A549 (cell line): ENCODE data around the gene SNCB. TPM values are rescaled to one million over a fixed set of nuclear protein-coding genes. Genes with fewer than 3 reads are reported as not detected.

ENCODE experiments used
- ATAC-seq, 2 experiments: fragments of 200-7000 bp in 1 of 2; fragments of >200 bp in 1 of 2; cut with Nextera tagmentation in 1 of 2; cut with Tn5 transposase in 1 of 2; 3 replicates each; pipeline versions ENCODE4 v1.8.0 to v1.9.1; 2018 to 2020; ENCODE audit warnings: mild to moderate bottlenecking in 1 of 2, moderate library complexity in 1 of 2
- CTCF ChIA-PET: fragments of 300-600 bp; sonication (Branson Sonifier 250); formaldehyde crosslinking; extraction: SDS; loops from one replicate; lab custom pipeline; 2021; ENCODE audit warnings: antibody characterized with exemption, inconsistent platforms; lab: Yijun Ruan, JAX
- POLR2A ChIA-PET: fragments of 350-600 bp; formaldehyde crosslinking; extraction: SDS; loops from one replicate; lab custom pipeline; 2021; ENCODE audit warnings: antibody characterized with exemption, inconsistent platforms; lab: Yijun Ruan, JAX
- DNase-seq, 2 experiments: peaks; one replicate each; pipeline versions ENCODE4 v3.0.0 to v3.0.0-alpha.2; 2011 to 2016; ENCODE audit warnings: low read depth in 1 of 2, low spot score in 1 of 2
- FAIRE-seq: peaks from 2 replicates; lab custom pipeline; 2011; peaks lifted over from hg19 to GRCh38; lab: Jason Lieb, UNC
- H3K27ac ChIP-seq, 2 experiments: fragments of >200 bp; sonication (Bioruptor Twin); formaldehyde crosslinking; 3 replicates each; pipeline ENCODE4 v1.5.1; 2016 to 2017
- H3K4me1 ChIP-seq: fragments of >200 bp; sonication (Bioruptor Twin); formaldehyde crosslinking; 3 replicates; pipeline ENCODE4 v1.6.1; 2016
- H3K4me2 ChIP-seq: fragments of >200 bp; sonication (Bioruptor Twin); formaldehyde crosslinking; 3 replicates; pipeline ENCODE4 v1.6.1; 2016
- H3K4me3 ChIP-seq: fragments of >200 bp; sonication (Bioruptor Twin); formaldehyde crosslinking; 3 replicates; pipeline ENCODE4 v1.5.1; 2016
- H3K9me3 ChIP-seq: fragments of >200 bp; sonication (Bioruptor Twin); formaldehyde crosslinking; 3 replicates; pipeline ENCODE4 v1.6.1; 2016
- BHLHE40 ChIP-seq: IDR thresholded peaks from 2 replicates; pipeline ENCODE4 v1.6.1; 2012; ENCODE audit warnings: low read depth, low read length, inconsistent platforms
- CEBPB ChIP-seq, 2 experiments: fragments of >200 bp in 1 of 2; sonication (Bioruptor Twin) in 1 of 2; formaldehyde crosslinking in 1 of 2; IDR thresholded peaks; 2 replicates each; pipeline ENCODE4 v1.6.1; 2012 to 2016
- CHD4 ChIP-seq: fragments of 200-600 bp; sonication (generic); IDR thresholded peaks from 2 replicates; pipeline ENCODE4 v1.6.1; 2016; ENCODE audit warnings: antibody characterized with exemption, mild to moderate bottlenecking, borderline replicate concordance
- EP300 ChIP-seq, 2 experiments: fragments of >200 bp; sonication (Bioruptor Twin); formaldehyde crosslinking; IDR thresholded peaks; 2 replicates in 1 of 2; 3 replicates in 1 of 2; pipeline ENCODE4 v1.6.1; 2016 to 2017
- FOXS1 ChIP-seq: fragments of 250-450 bp; sonication (Bioruptor Pico); IDR thresholded peaks from 2 replicates; pipeline ENCODE4 v1.5.0; 2020; ENCODE audit warnings: mild to moderate bottlenecking, moderate library complexity
- HOXB13 ChIP-seq: fragments of 250-450 bp; sonication (Bioruptor Pico); IDR thresholded peaks from 2 replicates; pipeline ENCODE4 v1.5.0; 2020; ENCODE audit warnings: low read depth, mild to moderate bottlenecking, moderate library complexity
- KDM1A ChIP-seq: fragments of 200-600 bp; sonication (generic); IDR thresholded peaks from 2 replicates; pipeline ENCODE4 v1.6.1; 2016; ENCODE audit warnings: low read depth, mild to moderate bottlenecking
- MAFK ChIP-seq: fragments of 450-650 bp; IDR thresholded peaks from 2 replicates; pipeline ENCODE4 v1.6.1; 2014; ENCODE audit not compliant: partially characterized antibody
- NFE2L2 ChIP-seq: fragments of 150-350 bp; conservative IDR thresholded peaks from 2 replicates; pipeline ENCODE4 v1.6.1; 2014; ENCODE audit warnings: low read length
- NPAS2 ChIP-seq: fragments of 250-450 bp; sonication (Bioruptor Pico); IDR thresholded peaks from 2 replicates; pipeline ENCODE4 v1.8.0; 2022; ENCODE audit warnings: mild to moderate bottlenecking, moderate library complexity, borderline replicate concordance
- NR3C1 ChIP-seq: fragments of >200 bp; sonication (Bioruptor Twin); formaldehyde crosslinking; IDR thresholded peaks from 3 replicates; pipeline ENCODE4 v1.6.1; 2017
- PHF8 ChIP-seq: fragments of 200-600 bp; sonication (generic); IDR thresholded peaks from 2 replicates; pipeline ENCODE4 v1.6.1; 2016; ENCODE audit warnings: low read depth, mild to moderate bottlenecking, antibody characterized with exemption, moderate library complexity, borderline replicate concordance
- RAD21 ChIP-seq, 2 experiments: fragments of >200 bp in 1 of 2; sonication (Bioruptor Twin) in 1 of 2; formaldehyde crosslinking in 1 of 2; IDR thresholded peaks in 1 of 2; conservative IDR thresholded peaks in 1 of 2; 2 replicates in 1 of 2; 3 replicates in 1 of 2; pipeline ENCODE4 v1.6.1; 2012 to 2018; ENCODE audit warnings: inconsistent platforms in 1 of 2
- RARB ChIP-seq: fragments of 250-450 bp; sonication (Bioruptor Pico); IDR thresholded peaks from 2 replicates; pipeline ENCODE4 v1.8.0; 2021; ENCODE audit warnings: mild to moderate bottlenecking, moderate library complexity
- RCOR1 ChIP-seq: fragments of 150-350 bp; IDR thresholded peaks from 2 replicates; pipeline ENCODE4 v1.6.1; 2014; ENCODE audit warnings: antibody characterized with exemption, low read length, low read depth
- RFX5 ChIP-seq: fragments of 450-650 bp; IDR thresholded peaks from 2 replicates; pipeline ENCODE4 v1.7.1; 2014; ENCODE audit warnings: antibody characterized with exemption, mild to moderate bottlenecking, moderate library complexity
- SMC3 ChIP-seq: fragments of >200 bp; sonication (Bioruptor Twin); formaldehyde crosslinking; IDR thresholded peaks from 3 replicates; pipeline ENCODE4 v1.6.1; 2018; ENCODE audit warnings: inconsistent platforms
- TFCP2L1 ChIP-seq: fragments of 250-450 bp; sonication (Bioruptor Pico); IDR thresholded peaks from 2 replicates; pipeline ENCODE4 v1.5.0; 2021; ENCODE audit warnings: mild to moderate bottlenecking
- TP53 ChIP-seq: fragments of 250-450 bp; sonication (Bioruptor Pico); IDR thresholded peaks from 2 replicates; pipeline ENCODE4 v1.5.0; 2021; ENCODE audit warnings: mild to moderate bottlenecking, moderate library complexity
- WGBS: methylation state at CpG from one replicate; pipeline ENCODE4 v1.1.6; 2017; ENCODE audit errors: missing lambda C conversion rate; 5-methylcytosine and 5-hydroxymethylcytosine counted together
- polyA plus RNA-seq, 4 experiments: library from polyadenylated mRNA; depleted of rRNA in 3 of 4; stranded (reverse); fragments of >200 nt; fragmentation: RNase III in 1 of 4; extraction: RNeasy Plus Mini Kit Qiagen cat#74134 plus additional on column Dnase treatment in 1 of 4; gene quantifications; 2 replicates in 3 of 4; 3 replicates in 1 of 4; pipeline ENCODE4 v1.2.3, GENCODE V29; 2011 to 2017
- TF ChIP-seq, protein P1 (sequence below): IDR thresholded peaks from 2 replicates; pipeline ENCODE4 v1.6.1; 2012
- TF ChIP-seq, protein P2 (sequence below): fragments of >200 bp; sonication (Bioruptor Twin); formaldehyde crosslinking; IDR thresholded peaks from 3 replicates; pipeline ENCODE4 v1.6.1; 2016
- TF ChIP-seq, protein P3 (sequence below): fragments of >200 bp; sonication (Bioruptor Twin); formaldehyde crosslinking; IDR thresholded peaks from 3 replicates; pipeline ENCODE4 v1.5.1; 2016
- TF ChIP-seq, protein P4 (sequence below): IDR thresholded peaks from 2 replicates; pipeline ENCODE4 v1.6.1; 2012; ENCODE audit warnings: low read depth, borderline replicate concordance
- TF ChIP-seq, protein P5 (sequence below): fragments of 200-600 bp; sonication (generic); IDR thresholded peaks from 2 replicates; pipeline ENCODE4 v1.6.1; 2016; ENCODE audit warnings: antibody characterized with exemption, mild to moderate bottlenecking, moderate library complexity

SNCB gene
- polyA plus RNA-seq, 2 of the 4 experiments (the other 2 are of a cell fraction) = 0.37 to 0.74 TPM

DNA sequence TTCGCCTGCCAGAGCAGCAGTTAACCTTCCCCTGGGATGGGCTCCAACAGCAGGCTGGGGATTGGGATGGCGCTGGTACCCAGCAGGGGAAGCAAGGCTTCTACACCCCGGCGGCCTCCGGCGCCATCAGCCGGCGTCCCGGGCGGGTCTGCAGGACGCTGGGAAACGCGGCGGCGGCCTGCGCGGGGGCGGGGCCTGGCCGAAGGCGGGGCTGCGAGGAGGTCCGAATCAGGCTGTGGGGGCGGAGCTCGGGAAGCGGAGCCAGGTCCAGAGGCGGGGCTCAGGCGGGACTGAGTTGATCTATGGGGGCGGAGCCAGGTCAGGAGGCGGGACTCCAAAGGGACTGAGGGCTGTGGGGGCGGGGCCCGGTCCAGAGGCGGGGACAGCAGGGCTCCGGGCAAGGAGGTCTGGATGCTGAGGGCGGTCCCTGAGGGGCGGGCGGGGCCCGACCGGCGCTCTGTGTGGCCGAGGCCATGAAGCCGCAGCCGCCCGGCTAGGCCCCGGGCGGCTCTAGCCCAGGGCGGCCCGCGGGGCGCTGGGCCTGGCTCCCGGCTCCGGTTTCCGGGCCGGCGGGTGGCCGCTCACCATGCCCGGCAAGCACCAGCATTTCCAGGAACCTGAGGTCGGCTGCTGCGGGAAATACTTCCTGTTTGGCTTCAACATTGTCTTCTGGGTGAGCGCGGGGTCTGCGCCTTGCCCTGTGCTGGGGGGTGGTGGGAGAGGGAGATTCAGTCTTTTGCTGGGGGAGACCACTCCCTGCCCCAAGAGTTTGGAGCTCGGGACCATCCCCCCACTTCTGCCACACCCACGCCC lies 16.9 kb upstream of the SNCB start, which contains the start of gene TSPAN17 (continued):
- TF ChIP-seq RARB (CRISPR knock-in tag) (no peak), SMC3 (peak; percentile 56; the same call in 2 of the 3 replicates), CHD4 (no peak), RAD21 (conservative IDR thresholded peaks at IDR 0.05 in 1 of 2, IDR thresholded peaks at IDR 0.05 in 1 of 2) (peak; percentile 32 to 66)
- TF ChIP-seq, protein P1, sequence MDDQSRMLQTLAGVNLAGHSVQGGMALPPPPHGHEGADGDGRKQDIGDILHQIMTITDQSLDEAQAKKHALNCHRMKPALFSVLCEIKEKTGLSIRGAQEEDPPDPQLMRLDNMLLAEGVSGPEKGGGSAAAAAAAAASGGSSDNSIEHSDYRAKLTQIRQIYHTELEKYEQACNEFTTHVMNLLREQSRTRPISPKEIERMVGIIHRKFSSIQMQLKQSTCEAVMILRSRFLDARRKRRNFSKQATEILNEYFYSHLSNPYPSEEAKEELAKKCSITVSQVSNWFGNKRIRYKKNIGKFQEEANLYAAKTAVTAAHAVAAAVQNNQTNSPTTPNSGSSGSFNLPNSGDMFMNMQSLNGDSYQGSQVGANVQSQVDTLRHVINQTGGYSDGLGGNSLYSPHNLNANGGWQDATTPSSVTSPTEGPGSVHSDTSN = no peak
- TF ChIP-seq, protein P2, sequence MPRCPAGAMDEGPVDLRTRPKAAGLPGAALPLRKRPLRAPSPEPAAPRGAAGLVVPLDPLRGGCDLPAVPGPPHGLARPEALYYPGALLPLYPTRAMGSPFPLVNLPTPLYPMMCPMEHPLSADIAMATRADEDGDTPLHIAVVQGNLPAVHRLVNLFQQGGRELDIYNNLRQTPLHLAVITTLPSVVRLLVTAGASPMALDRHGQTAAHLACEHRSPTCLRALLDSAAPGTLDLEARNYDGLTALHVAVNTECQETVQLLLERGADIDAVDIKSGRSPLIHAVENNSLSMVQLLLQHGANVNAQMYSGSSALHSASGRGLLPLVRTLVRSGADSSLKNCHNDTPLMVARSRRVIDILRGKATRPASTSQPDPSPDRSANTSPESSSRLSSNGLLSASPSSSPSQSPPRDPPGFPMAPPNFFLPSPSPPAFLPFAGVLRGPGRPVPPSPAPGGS = peak; percentile 89; the same call in 2 of the 3 replicates
- TF ChIP-seq, protein P3, sequence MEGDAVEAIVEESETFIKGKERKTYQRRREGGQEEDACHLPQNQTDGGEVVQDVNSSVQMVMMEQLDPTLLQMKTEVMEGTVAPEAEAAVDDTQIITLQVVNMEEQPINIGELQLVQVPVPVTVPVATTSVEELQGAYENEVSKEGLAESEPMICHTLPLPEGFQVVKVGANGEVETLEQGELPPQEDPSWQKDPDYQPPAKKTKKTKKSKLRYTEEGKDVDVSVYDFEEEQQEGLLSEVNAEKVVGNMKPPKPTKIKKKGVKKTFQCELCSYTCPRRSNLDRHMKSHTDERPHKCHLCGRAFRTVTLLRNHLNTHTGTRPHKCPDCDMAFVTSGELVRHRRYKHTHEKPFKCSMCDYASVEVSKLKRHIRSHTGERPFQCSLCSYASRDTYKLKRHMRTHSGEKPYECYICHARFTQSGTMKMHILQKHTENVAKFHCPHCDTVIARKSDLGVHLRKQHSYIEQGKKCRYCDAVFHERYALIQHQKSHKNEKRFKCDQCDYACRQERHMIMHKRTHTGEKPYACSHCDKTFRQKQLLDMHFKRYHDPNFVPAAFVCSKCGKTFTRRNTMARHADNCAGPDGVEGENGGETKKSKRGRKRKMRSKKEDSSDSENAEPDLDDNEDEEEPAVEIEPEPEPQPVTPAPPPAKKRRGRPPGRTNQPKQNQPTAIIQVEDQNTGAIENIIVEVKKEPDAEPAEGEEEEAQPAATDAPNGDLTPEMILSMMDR = peak; percentile 30; the same call in 2 of the 3 replicates

DNA sequence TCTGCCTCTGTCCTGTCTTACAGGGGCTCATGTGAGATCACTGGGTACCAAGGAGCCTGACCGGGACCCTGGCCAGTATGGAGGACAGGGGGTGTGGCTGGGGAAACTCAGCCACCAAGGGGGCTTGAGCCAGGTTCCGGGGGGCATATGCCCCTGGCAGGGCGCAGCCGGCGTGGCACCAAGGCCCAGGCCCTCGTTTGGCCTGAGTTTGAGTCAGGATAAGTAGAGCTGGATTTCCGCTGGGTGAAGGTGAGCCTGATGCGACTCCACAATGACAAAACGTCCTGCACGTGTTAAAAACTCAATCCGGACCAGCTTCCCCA lies 16.3 kb upstream of the SNCB start:
- FAIRE-seq (no peak), ATAC-seq (peak; percentile 25 to 33), DNase-seq (no peak)
- 11% methylated on average over 11 of the region's 11 CpGs for WGBS
- Histone ChIP-seq H3K27ac (peak overlapping the region; percentile 83 to 88), H3K4me1 (peaks cover 14% of the 10 kb centered on the region), H3K9me3 (no peaks in the 10 kb centered on the region), H3K4me2 (peak overlapping the region; percentile 94), H3K4me3 (peak overlapping the region; percentile 48)
- CTCF ChIA-PET = interaction anchor here (0.6 to 6.8 kb wide), 17 partner anchors 11 to 406 kb away, joined by 3 to 68 read pairs (median 4); no protein-coding TSS in a partner anchor
- POLR2A ChIA-PET = interaction anchor here (0.6 to 2.5 kb wide), 13 partner anchors 10 to 199 kb away, joined by 3 to 24 read pairs (median 4); partner anchors contain the start of genes EIF4E1B, FAF2, RNF44 and SNCB
- TF ChIP-seq EP300 (IDR thresholded peaks at IDR 0.05) (no peak), BHLHE40 (no peak), TP53 (CRISPR knock-in tag) (no peak), TFCP2L1 (no peak), FOXS1 (CRISPR knock-in tag) (no peak), PHF8 (0 out of 2 replicates have a peak, but pooled peaks have one; percentile 86), RFX5 (no peak), HOXB13 (CRISPR knock-in tag) (no peak), MAFK (no peak), NPAS2 (peak; percentile 35; the same call in 1 of the 2 replicates)

DNA sequence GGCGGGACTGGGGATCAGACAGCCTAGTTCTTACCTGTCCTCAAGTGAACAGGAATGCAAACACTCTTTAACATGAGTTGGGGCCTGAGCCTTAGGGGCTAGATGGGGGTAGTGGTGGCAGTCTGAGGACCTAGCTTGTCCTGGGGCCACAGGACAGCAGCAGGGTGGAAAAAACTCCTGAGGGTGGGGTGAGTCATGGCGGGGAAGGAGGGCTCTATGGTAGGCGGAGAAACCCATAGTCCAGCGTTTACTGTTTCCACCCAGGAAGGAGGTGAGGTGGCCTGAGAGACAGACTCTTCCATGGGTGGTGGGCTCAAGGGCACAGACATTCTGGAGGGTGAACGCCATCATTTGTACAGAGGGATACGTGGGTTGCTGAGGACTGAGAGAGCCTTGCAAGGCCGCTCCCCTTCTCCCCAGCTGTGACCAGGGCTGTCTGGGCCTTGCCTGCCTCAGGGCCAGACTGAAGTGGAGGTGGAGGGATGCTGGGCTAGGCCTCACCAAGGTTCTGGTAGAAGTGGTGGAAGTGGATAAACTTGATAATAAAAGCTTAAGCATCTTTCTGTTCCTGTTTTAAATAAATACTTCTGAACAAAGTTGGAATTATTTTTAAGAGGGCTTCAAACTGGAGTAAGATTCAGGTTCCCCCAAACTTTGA lies 15.8 kb upstream of the SNCB start:
- no peak for DNase-seq
- Histone ChIP-seq H3K4me3 (peak overlapping the region; percentile 48), H3K4me1 (peaks cover 14% of the 10 kb centered on the region), H3K9me3 (no peaks in the 10 kb centered on the region), H3K27ac (peak overlapping the region; percentile 83 to 88), H3K4me2 (peak overlapping the region; percentile 94)
- ChIA-PET POLR2A (interaction anchor here (1.0 to 2.5 kb wide), 5 partner anchors 11 to 109 kb away, joined by 3 to 24 read pairs (median 8); partner anchors contain the start of genes EIF4E1B, RNF44 and SNCB), CTCF (interaction anchor here (0.6 to 6.8 kb wide), 13 partner anchors 12 to 241 kb away, joined by 3 to 68 read pairs (median 5); no protein-coding TSS in a partner anchor)
- FAIRE-seq = no peak
- ATAC-seq = no peak
- WGBS = 88% methylated on average over 7 of the region's 7 CpGs
- TF ChIP-seq, protein P4, sequence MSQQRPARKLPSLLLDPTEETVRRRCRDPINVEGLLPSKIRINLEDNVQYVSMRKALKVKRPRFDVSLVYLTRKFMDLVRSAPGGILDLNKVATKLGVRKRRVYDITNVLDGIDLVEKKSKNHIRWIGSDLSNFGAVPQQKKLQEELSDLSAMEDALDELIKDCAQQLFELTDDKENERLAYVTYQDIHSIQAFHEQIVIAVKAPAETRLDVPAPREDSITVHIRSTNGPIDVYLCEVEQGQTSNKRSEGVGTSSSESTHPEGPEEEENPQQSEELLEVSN = no peak
- TF ChIP-seq KDM1A (no peak), NFE2L2 (no peak), RCOR1 (no peak), CEBPB (IDR thresholded peaks at IDR 0.05) (no peak), NR3C1 (no peak)
- TF ChIP-seq, protein P5, sequence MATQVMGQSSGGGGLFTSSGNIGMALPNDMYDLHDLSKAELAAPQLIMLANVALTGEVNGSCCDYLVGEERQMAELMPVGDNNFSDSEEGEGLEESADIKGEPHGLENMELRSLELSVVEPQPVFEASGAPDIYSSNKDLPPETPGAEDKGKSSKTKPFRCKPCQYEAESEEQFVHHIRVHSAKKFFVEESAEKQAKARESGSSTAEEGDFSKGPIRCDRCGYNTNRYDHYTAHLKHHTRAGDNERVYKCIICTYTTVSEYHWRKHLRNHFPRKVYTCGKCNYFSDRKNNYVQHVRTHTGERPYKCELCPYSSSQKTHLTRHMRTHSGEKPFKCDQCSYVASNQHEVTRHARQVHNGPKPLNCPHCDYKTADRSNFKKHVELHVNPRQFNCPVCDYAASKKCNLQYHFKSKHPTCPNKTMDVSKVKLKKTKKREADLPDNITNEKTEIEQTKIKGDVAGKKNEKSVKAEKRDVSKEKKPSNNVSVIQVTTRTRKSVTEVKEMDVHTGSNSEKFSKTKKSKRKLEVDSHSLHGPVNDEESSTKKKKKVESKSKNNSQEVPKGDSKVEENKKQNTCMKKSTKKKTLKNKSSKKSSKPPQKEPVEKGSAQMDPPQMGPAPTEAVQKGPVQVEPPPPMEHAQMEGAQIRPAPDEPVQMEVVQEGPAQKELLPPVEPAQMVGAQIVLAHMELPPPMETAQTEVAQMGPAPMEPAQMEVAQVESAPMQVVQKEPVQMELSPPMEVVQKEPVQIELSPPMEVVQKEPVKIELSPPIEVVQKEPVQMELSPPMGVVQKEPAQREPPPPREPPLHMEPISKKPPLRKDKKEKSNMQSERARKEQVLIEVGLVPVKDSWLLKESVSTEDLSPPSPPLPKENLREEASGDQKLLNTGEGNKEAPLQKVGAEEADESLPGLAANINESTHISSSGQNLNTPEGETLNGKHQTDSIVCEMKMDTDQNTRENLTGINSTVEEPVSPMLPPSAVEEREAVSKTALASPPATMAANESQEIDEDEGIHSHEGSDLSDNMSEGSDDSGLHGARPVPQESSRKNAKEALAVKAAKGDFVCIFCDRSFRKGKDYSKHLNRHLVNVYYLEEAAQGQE = no peak
